Glomerular endothelial cell (primary cell): ENCODE measurements around the gene SUSD4. TPM values are rescaled to one million over a fixed set of nuclear protein-coding genes. Genes with fewer than 3 reads are reported as not detected.
"Not testable (repeated sequence)": the region's sequence is repeated elsewhere in the genome, so short reads cannot be mapped to it uniquely, and the experiment has no call there.

ENCODE experiments used
- DNase-seq: peaks from one replicate; pipeline ENCODE4 v3.0.0-alpha.2; 2011; ENCODE audit warnings: low read depth, low spot score; ENCODE audit errors: extremely low read depth
- total RNA-seq: library from RNA; depleted of rRNA; stranded (reverse); fragments of >200 nt; gene quantifications from 2 replicates; pipeline ENCODE4 v1.2.3, GENCODE V29; 2015

Gene SUSD4, protein sequence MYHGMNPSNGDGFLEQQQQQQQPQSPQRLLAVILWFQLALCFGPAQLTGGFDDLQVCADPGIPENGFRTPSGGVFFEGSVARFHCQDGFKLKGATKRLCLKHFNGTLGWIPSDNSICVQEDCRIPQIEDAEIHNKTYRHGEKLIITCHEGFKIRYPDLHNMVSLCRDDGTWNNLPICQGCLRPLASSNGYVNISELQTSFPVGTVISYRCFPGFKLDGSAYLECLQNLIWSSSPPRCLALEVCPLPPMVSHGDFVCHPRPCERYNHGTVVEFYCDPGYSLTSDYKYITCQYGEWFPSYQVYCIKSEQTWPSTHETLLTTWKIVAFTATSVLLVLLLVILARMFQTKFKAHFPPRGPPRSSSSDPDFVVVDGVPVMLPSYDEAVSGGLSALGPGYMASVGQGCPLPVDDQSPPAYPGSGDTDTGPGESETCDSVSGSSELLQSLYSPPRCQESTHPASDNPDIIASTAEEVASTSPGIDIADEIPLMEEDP
- not detected in 2 replicates for total RNA-seq

DNA sequence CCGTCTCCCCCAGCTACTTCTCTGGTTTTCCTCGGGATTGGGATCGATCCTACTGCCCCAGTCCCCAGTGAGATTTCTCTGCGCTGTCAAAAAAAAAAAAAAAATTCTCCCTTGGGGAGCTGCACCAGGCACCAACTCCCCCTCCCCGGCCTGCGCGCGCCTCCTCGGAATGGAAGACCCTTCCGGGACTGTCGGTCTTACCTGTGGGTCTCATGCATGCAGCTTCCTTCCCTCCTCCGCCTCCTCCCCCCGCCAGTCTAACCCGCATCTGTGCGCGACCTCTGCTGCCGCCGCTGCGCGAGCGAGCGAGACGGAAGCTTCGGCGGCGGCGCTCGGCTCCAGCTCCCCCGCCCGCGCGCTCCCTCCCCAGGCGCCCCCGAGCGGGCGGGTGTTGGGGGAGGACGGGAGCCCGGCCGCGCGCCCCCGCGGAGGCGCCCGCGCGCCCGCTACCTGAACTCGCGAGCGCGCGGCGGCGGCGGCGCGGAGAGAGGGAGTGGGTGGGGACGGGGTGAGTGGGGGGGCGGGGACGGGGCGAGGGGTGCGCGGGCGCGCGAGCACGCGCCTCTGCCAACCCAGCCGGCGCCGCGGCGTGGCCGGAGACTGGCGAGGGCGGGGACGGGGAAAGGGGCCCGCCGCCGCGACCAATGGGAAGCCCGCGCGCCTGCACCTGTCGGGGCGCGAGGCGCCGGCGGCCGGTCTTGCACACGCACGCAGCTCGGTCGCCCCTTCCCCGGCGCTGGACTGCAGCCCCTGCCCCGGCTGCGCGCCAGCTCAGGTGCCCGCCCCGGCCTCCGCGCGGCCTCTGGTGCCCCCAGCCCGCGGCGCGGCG, at the start of gene SUSD4:
TSS of gene SUSD4 (minus strand) at position 321 of the 829 bp plus-strand sequence. CDS start 751 bp downstream, outside the sequence.
- DNase-seq, result no peak

GRCh38 chr1:223413216-223413615, 49.2 kb upstream of the SUSD4 start:
- no peak for DNase-seq

- DNase-seq, result no peak
These were observed 47.7 kb upstream of the SUSD4 start for GRCh38 chr1:223411710-223412109.

GRCh38 chr1:223411309-223411708, 47.3 kb upstream of the SUSD4 start:
- no peak for DNase-seq

- no peak for DNase-seq
These were observed 46.1 kb upstream of the SUSD4 start for GRCh38 chr1:223410036-223410435.

DNA sequence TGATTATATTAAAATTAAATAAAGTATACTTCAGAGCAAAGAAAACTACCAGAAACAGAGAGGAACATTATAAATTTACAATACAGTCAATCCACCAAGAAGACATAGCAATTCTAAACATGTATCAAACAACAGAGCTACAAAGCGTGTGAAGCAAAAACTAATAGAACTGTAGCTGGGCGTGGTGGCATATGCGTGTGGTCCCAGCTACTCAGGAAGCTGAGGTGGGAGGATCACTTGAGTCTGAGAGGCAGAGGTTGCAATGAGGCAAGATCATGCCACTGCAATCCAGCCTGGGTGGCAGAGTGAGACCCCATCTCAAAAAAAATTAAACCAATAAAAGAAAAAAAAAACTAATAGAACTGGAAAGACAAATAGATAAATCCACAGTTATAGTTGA, 41.5 kb upstream of the SUSD4 start:
- DNase-seq, result no peak

DNA sequence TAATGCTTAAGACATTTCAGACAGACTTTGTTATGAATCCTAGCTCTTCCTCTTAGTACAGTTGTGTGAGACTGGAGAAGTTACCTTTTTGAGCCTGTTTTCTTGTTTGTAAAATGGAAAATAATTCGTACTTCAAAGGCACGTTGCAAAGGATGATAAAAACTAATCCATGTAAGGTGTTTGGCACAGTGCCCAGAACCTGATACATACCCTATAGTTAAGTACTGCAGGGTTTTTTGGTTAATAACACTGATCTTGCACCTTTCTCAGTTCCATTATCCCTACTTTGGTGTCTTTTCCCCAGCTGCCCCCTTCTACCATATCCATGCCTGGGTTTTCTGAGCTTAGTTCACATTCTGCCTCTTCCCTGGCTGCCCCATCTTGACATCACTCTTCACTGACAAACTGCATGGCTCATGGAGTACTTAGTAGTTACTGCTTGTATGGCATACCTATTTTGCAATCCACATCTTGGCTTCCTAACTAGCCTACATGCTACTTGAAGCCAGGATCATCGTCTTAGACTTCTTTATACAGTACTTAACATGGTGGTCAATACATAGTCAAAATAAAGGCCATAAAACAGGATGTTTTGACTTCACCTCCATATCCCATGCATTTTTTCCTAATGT, 39.3 kb upstream of the SUSD4 start:
- no peak for DNase-seq

DNA sequence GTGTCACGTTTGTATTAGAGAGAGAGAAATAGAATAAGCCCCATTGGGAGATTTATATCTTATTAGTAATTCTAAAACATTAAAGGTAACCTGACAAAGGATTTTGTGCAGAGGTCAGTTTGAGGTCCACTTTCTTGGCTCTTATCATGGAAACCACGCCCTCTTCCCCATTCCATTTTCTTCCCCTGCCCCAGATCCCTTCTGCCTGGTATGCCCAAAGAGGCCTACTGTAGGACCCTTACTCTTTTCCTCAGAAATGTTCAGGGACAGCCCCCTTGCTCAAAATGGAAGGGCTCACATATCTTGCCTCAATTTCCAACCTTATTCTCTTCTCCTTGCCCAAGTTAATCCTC, 38.8 kb upstream of the SUSD4 start:
- DNase-seq, result no peak

- DNase-seq, result no peak
These were observed 38.2 kb upstream of the SUSD4 start for GRCh38 chr1:223401873-223402789.

- DNase-seq, result not testable (repeated sequence)
These were observed 35.4 kb upstream of the SUSD4 start for GRCh38 chr1:223399393-223399792.

GRCh38 chr1:223394706-223395105, 30.7 kb upstream of the SUSD4 start:
- DNase-seq, result no peak

- DNase-seq, result no peak
These were observed 30.3 kb upstream of the SUSD4 start for GRCh38 chr1:223394242-223394641.

GRCh38 chr1:223393275-223394214, 29.6 kb upstream of the SUSD4 start, which contains the start of gene CCDC185:
CCDC185 (plus strand) TSS chr1:223393415; CDS start chr1:223393476, 61 bp downstream.
- DNase-seq, result no peak

DNA sequence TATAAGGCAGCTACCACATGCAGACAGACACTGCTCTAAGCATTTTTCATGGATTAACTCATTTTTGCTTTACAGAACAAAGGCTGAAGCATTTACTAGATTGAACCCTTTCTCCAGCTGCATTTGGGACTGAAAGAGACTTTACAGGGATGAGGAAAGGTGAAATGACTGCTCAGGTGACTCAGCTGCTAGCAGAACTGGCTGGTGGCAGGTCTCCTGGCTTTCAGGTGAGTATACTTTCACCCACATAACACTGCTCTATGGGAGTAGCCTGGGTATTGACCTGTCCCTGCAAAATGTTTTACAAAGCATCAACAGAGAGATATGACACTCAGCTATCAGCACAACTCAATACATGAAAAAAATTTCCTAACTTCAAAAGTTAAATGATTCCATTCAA, 26.6 kb upstream of the SUSD4 start:
- DNase-seq, result no peak

DNA sequence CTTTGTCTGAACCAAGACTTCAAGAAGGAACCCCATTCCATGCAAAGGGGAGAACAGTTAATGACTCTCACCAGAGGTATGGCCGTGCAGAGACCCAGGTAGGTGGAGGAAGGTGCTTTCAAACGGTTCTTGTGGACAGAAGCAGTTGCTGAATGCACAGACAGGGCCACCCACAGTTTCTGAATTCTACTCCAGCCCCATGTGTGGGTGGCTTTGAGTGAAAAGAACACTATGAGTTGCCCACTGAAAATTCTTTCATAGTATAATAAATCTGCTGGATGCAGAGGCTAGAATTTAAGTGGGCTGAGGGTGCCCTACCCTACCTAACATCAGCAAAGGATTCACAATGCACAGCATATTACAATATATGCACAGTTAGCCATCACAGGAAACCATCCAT, 22.0 kb upstream of the SUSD4 start:
- DNase-seq, result no peak

GRCh38 chr1:223378754-223379153, 14.8 kb upstream of the SUSD4 start:
- no peak for DNase-seq

DNA sequence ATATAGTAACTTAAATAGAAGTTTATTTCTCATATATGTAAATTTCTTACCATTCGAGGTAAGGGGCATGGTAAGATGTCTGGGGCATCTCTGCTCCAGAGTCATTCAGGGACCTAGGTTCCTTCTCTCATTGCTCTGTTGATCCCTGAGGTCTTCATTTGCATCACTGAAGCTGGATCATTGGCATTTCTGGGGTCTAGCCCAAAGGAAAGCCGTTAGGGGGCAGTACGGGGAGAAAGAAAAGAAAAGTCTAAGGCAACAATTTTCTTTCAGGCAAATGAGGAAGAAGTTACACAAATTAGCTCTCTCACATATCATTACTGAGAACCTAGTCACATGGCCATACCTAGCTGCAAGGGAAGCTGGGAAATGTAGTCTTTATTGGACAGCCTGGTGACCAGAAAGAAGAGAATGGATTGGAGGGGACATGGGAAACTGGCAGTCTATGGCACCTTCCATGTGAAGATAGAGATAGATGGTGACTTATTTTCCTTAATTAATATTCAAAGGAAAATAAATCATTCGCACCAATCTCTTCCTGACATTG, 10.2 kb upstream of the SUSD4 start:
- DNase-seq, result no peak

DNA sequence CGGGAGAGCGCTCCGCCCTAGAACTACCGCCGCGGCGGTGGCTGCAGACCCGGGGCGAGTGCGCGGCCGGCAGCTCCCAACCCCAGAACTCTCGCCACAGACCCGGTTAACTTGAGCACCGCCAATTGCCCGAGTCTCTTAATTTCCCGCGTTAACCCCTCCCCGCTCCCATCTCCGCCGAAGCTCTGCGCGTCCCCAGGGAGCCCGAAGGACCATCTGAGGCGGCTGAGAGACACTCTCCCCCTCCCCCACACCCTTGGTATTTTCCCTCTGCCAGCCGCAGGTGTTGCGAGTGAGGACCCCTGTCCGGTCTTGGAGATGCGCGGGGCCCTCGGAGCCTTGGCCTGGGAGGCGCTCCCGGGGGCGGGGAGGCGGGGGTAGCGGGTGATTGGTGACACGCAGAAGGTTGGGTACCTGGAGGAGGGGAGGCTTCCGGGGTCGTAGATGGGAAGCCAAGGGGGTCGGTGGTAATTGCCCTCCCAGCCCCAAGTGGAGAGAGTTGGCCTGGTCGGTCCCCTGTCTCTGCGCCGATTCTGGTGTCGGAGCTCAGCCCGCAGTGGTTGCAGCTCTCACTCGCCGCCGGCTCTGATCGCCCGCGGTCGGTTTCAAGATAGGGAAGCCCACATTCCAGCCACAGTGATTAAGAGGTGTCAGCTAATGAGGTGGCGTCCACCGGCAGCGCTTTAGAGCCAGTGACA, 858 bp upstream of the SUSD4 start:
- DNase-seq, result no peak
